Vagina (tissue), 2 donors: Measurements from ENCODE around the gene RAF1.

Source experiments
- CTCF ChIP-seq, 3 experiments: fragments of 450-650 bp in 2 of 3; fragments of 200-600 bp in 1 of 3; sonication (generic) in 1 of 3; IDR thresholded peaks; one replicate each; pipeline ENCODE4 v1.5.1; 2017 to 2019; ENCODE audit warnings: antibody characterized with exemption in 3 of 3, mild to moderate bottlenecking in 2 of 3, moderate library complexity in 2 of 3
- POLR2A ChIP-seq, 2 donors: fragments of 450-650 bp; IDR thresholded peaks; one replicate each; pipeline ENCODE4 v1.6.1; 2017; ENCODE audit warnings: antibody characterized with exemption in 2 of 2, mild to moderate bottlenecking in 2 of 2, moderate library complexity in 2 of 2
- POLR2AphosphoS5 ChIP-seq, 2 donors: sonication (generic); formaldehyde crosslinking; IDR thresholded peaks; one replicate each; pipeline ENCODE4 v1.9.0; 2017; ENCODE audit warnings: antibody characterized with exemption in 2 of 2, mild to moderate bottlenecking in 2 of 2, low read depth in 1 of 2; ENCODE audit not compliant: insufficient read depth in 1 of 2

- TF ChIP-seq CTCF (IDR thresholded peaks at IDR 0.05) = no peak
- no peak for TF ChIP-seq POLR2A (IDR thresholded peaks at IDR 0.05)
- TF ChIP-seq POLR2AphosphoS5 (IDR thresholded peaks at IDR 0.05; ENCODE audit: insufficient read depth in 1 of 2, low read depth in 1 of 2) = no peak
Observed at GRCh38 chr3:12700800-12701199, 36.9 kb upstream of the RAF1 start.
